BE2C (cell line): Measurements from ENCODE around the gene CABLES1.

Experiments used
- DNase-seq: peaks from one replicate; pipeline ENCODE4 v3.0.0-alpha.2; 2020
- H3K27me3 ChIP-seq: fragments of 250-450 bp; sonication (Bioruptor Pico); 2 replicates; pipeline ENCODE4 v1.5.1; 2020; ENCODE audit warnings: mild to moderate bottlenecking
- H3K36me3 ChIP-seq: fragments of 250-450 bp; sonication (Bioruptor Pico); 2 replicates; pipeline ENCODE4 v1.5.1; 2020; ENCODE audit warnings: mild to moderate bottlenecking
- H3K4me1 ChIP-seq: fragments of 250-450 bp; sonication (Bioruptor Pico); 2 replicates; pipeline ENCODE4 v1.5.1; 2020
- H3K4me3 ChIP-seq: 2 replicates; pipeline ENCODE4 v1.5.1; 2011; ENCODE audit warnings: low read depth, low read length
- H3K9me3 ChIP-seq: fragments of 250-450 bp; sonication (Bioruptor Pico); 2 replicates; pipeline ENCODE4 v1.5.1; 2020
- CTCF ChIP-seq: IDR thresholded peaks from 2 replicates; pipeline ENCODE4 v1.5.1; 2012; ENCODE audit warnings: mild to moderate bottlenecking, low read depth, low read length

The CABLES1 gene

DNA sequence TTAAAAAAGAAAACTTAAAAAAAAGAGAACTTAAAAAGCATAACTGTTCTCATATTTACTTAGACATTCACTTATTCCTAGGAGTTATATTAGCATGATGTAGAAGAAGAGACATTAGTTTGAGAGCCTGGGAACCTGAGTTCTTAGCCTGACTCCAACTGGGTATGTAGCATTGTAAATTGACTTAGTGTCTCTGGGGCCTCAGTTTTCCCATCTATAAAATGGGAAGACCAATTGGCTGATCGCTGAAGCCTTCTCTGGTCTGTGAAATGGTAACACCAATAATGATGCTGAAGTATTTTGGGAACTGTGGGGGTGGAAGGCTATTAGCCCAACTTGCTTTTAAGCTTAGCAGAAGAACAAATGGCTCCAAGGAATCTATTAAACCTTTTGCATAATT is 55.9 kb downstream of the CABLES1 start:
- DNase-seq: no peak
- Histone ChIP-seq H3K9me3 (no peaks in the 10 kb centered on the region), H3K36me3 (no peaks in the 10 kb centered on the region), H3K27me3 (no peaks in the 10 kb centered on the region), H3K4me3 (no peak overlapping the region), H3K4me1 (no peaks in the 10 kb centered on the region; the same call in 1 of the 2 replicates)
- TF ChIP-seq CTCF: no peak

GRCh38 chr18:23193742-23194141 is 58.5 kb downstream of the CABLES1 start:
- DNase-seq: no peak
- Histone ChIP-seq H3K4me1 (no peaks in the 10 kb centered on the region; the same call in 1 of the 2 replicates), H3K36me3 (no peaks in the 10 kb centered on the region), H3K27me3 (no peaks in the 10 kb centered on the region), H3K9me3 (no peaks in the 10 kb centered on the region), H3K4me3 (no peak overlapping the region)
- no peak for TF ChIP-seq CTCF

- no peaks in the 10 kb centered on the region for H3K9me3 ChIP-seq
- no peaks in the 10 kb centered on the region for H3K36me3 ChIP-seq
- H3K4me1 ChIP-seq: no peaks in the 10 kb centered on the region; the same call in 1 of the 2 replicates
- DNase-seq: no peak
- H3K27me3 ChIP-seq: no peaks in the 10 kb centered on the region
- no peak for TF ChIP-seq CTCF
- no peak overlapping the region for H3K4me3 ChIP-seq
Observed at GRCh38 chr18:23194155-23194996, 59.1 kb downstream of the CABLES1 start.

GRCh38 chr18:23194997-23195957 is 60.0 kb downstream of the CABLES1 start:
- no peak for DNase-seq
- Histone ChIP-seq H3K4me1 (no peaks in the 10 kb centered on the region; the same call in none of the 2 replicates), H3K36me3 (no peaks in the 10 kb centered on the region), H3K9me3 (no peaks in the 10 kb centered on the region), H3K27me3 (no peaks in the 10 kb centered on the region), H3K4me3 (no peak overlapping the region)
- no peak for TF ChIP-seq CTCF

GRCh38 chr18:23196119-23197007 is 61.1 kb downstream of the CABLES1 start:
- DNase-seq: no peak
- no peaks in the 10 kb centered on the region for H3K36me3 ChIP-seq
- H3K9me3 ChIP-seq: no peaks in the 10 kb centered on the region
- H3K27me3 ChIP-seq: no peaks in the 10 kb centered on the region
- TF ChIP-seq CTCF: no peak
- H3K4me3 ChIP-seq: no peak overlapping the region
- no peaks in the 10 kb centered on the region; the same call in none of the 2 replicates for H3K4me1 ChIP-seq
